Endometrium (tissue), 2 donors: ENCODE measurements around the gene NAALADL1.
"Not testable (repeated sequence)": the region's sequence is repeated elsewhere in the genome, so short reads cannot be mapped to it uniquely, and the experiment has no call there.

Experiments
- FAIRE-seq: peaks from 2 replicates; lab custom pipeline; 2012; peaks lifted over from hg19 to GRCh38; lab: Jason Lieb, UNC
- donor health status: control.
- donor health status: control.

Gene NAALADL1

DNA sequence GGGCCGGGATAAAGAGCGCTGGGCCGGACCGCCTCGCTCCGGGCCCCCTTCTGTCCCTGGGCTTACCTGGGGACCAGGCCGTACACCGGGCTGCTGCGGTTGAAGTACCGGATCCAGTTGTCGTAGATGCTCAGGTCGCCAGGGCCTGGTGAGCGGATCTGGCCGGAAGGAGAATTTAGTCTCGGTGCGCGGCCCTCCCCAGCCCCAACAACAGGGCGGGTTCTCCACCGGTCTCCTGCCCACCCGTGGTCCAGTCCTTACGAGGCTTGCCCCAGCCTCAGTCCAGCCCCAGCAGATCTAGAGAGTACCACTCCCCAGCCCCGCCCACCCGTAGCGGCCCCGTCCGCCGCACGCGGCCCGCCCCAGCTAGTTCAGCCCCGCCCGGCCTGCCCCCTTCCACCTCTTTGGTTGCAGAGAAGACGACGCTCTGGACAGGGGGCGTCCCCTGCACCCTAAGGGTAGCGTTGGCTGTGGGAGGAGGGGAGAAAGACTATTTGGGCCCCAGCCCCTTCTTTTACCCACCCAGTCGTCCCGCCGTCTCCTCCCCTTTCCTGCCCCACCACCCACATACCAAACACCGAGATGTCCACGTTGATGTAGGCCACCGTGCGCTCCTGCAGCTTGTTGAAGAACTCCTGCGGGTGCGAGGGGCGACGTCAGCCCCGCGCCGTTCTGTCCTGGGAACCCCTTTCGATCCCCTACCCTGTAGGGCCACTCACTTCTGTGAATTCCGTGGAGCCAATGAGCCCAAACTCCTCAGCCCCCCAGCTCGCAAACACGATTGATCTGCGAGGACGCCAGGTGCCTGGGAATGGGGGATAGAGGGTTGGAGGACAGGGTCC, 10.6 kb downstream of the NAALADL1 start:
- FAIRE-seq, result no peak

GRCh38 chr11:65045728-65046127, 12.6 kb downstream of the NAALADL1 start:
- FAIRE-seq, result no peak

GRCh38 chr11:65045061-65045460, 13.3 kb downstream of the NAALADL1 start:
- no peak for FAIRE-seq

GRCh38 chr11:65043881-65044501, 14.4 kb downstream of the NAALADL1 start:
- FAIRE-seq, result no peak

DNA sequence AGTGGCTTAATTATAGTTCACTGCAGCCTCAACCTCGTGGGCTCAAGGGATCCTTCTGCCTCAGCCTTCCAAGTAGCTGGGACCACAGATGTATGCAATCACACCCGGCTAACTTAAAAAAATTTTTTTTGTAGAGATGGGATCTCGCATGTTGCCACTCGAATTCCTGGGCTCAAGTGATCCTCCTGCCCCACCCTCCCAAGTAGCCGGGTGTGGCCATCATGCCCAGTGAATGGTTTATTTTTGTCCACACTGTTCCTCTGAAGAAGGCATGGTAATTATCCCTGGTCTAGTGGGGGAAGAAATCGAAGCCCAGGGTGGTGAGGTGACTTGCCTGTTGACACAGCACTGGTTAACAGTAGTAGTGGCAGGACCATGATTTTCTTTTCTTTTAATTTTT, 15.5 kb downstream of the NAALADL1 start:
- FAIRE-seq, result no peak

DNA sequence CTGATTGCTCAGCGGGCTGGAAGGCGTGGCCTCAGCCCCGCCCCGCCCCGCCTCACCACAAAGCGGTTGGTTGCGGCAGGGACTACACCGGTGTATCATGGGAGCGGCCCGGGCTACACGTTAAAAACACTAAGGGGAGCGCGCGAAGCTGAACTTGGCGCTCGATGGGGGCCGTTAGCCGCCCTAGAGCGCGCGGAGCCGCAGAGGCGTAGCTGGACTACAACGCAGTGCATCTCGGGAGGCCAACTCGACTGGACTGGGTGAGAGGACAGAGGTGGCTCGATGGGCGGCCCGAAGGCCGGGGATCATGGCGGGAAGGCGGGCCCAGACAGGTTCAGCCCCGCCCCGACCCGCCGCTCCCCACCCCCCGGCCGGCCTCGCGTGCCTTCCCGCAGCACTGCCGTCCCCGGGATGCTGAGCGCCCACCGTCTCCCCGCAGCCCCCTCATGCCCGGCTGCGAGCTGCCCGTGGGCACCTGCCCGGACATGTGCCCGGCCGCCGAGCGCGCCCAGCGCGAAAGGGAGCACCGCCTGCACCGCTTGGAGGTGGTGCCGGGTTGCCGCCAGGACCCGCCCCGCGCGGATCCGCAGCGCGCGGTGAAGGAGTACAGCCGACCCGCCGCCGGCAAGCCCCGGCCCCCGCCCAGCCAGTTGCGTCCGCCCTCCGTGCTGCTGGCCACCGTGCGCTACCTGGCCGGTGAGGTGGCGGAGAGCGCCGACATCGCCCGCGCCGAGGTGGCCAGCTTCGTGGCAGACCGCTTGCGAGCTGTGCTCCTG, 17.3 kb downstream of the NAALADL1 start, which contains the start of gene SAC3D1:
SAC3D1 (plus strand) TSS at position 364 of the 776 bp plus-strand sequence; CDS start at position 447, 83 bp downstream.
- no peak for FAIRE-seq

DNA sequence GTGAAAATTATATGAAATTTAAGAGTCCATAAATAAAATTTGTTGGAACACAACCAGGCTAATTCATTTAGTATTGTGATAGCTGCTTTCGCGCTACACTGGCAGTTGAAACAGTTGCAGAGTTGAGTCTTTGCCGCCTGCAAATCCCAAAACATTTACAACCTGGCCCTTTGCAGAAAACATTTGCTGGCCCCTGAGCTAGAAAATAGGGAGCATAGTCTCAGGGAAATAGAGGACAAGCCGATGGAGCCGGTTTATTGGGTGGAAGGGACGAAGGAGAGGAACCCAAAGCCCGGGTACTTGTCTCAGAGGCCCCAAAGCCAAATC, 17.9 kb downstream of the NAALADL1 start:
- no peak for FAIRE-seq

GRCh38 chr11:65036931-65037330, 21.4 kb downstream of the NAALADL1 start:
- no peak for FAIRE-seq

DNA sequence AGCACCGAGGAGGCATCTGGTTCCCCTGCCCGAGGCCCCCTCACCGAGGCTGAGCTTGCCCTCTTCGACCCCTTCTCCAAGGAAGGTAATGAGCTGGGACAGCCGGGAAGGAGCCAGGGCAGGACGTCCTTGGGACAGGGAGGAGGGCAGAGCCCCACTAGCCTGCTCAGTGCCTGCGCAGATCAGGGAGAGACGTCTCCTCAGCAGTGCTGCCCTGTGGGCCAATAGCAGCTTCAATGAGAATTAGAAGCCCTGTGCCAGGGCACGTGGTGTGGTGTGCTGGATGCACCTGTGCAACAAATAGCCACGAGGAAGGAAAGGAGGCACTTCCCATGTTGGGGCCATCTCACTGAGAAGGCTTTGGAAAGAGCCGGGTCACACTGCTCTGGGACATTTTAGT, 22.8 kb downstream of the NAALADL1 start:
- FAIRE-seq, result no peak

- no peak for FAIRE-seq
Measured at GRCh38 chr11:65034423-65034822, 23.9 kb downstream of the NAALADL1 start.

DNA sequence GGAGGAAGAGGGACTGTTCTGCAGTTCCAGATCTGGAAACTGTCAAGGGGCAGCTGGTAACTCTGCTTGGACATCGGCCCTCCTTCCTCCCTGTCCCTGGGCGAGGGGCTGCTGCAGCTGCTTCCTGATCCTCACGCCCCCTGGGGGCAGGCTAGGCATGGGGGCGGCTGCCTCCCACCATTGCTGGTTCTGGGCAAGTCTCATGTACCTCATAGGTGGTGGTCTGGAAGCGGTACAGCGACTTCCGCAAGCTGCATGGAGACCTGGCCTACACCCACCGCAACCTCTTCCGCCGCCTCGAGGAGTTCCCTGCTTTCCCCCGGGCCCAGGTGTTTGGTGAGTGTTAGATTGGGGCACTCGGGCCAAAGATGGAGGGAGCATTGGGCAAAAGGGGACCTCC, 26.1 kb downstream of the NAALADL1 start:
- no peak for FAIRE-seq

DNA sequence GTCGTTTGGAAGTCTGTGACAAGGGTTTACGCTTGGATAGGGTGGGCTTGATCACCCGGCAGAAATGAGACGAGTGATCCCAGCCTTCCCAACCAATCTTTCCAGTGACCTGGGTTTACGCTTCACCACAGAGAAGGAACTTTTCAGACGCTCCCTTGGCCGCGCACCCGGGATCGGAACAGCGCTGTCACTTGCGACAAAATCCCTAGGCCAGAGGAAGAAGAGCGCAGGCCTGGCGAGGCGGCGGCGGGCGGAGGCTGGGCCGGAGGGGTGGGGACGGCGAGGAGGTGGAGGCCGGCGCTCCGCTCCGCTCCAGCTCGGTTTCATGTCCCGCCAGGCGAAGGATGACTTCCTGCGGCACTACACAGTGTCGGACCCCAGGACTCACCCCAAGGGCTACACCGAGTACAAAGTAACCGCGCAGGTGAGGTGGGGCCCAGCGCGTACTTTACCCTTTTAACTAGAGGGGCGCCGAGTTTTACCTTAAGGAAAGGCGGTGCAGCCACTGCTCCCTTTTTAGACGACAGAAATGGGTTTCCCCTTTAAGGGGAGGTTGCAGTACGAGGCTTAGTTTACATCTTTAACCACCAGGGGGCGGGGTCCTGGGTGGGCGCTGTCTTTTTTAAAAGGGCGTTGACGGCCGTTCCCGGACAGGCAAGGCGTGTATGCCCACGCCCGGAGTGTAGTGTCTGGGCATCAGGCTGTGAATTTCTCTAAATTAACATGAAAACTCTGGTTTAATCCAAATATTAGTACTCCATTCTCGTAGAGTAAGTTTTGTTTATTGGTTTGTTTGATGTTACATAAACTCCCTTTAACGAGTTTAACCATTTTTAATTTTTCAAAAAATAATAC, 30.9 kb downstream of the NAALADL1 start, which contains the start of gene SNX15:
SNX15 (plus strand) TSS at position 227 of the 855 bp plus-strand sequence; CDS start at position 326, 99 bp downstream.
- no peak for FAIRE-seq

- no peak for FAIRE-seq
Measured at GRCh38 chr11:65026810-65027209, 31.5 kb downstream of the NAALADL1 start.

GRCh38 chr11:65023502-65023901, 34.9 kb downstream of the NAALADL1 start:
- FAIRE-seq, result not testable (repeated sequence)

- FAIRE-seq, result no peak
Measured at GRCh38 chr11:65021509-65021908, 36.8 kb downstream of the NAALADL1 start.

DNA sequence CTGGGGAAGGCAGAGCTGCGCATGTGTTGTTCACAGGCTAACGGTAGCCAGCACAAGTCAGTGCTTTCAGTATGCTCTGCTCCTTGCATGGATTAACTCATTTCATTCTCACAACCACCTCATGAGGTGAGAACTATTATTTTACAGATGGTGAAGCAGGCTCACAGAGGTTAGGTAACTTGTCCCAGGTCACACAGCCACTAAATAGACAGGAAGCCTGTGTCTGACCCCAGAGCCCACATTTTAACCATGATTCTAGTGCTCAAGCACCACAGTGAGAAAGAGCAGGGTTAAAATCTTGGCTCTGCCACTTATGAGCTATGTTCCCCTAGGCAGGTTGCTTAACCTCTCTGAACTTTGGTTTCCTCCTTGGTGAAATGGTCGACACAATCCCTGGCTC, 37.4 kb downstream of the NAALADL1 start:
- FAIRE-seq, result no peak

- FAIRE-seq, result no peak
Measured at GRCh38 chr11:65019824-65020223, 38.5 kb downstream of the NAALADL1 start.

GRCh38 chr11:65017937-65018336, 40.4 kb downstream of the NAALADL1 start:
- no peak for FAIRE-seq

DNA sequence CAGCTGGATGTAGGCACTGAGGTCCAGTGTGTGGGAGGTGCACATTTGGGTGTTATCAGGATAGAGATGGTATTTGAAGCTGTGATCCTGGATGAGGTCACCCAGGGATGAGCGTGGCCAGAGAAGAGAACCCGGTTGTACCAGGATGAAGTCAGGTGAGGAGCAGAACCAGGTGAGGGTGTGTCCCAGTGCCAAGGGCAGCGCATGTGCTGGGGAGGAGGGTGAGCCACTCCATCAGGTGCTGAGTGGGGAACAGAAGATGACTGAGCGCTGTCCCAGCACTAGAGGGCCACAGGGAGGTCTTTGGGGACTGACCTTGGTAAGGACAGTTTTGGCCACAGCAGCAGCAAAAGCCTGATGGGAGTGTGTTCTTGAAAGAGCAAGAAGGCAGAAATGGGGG, 41.6 kb downstream of the NAALADL1 start:
- FAIRE-seq, result no peak

- FAIRE-seq, result no peak
Measured at GRCh38 chr11:65014726-65015227, 43.6 kb downstream of the NAALADL1 start.

DNA sequence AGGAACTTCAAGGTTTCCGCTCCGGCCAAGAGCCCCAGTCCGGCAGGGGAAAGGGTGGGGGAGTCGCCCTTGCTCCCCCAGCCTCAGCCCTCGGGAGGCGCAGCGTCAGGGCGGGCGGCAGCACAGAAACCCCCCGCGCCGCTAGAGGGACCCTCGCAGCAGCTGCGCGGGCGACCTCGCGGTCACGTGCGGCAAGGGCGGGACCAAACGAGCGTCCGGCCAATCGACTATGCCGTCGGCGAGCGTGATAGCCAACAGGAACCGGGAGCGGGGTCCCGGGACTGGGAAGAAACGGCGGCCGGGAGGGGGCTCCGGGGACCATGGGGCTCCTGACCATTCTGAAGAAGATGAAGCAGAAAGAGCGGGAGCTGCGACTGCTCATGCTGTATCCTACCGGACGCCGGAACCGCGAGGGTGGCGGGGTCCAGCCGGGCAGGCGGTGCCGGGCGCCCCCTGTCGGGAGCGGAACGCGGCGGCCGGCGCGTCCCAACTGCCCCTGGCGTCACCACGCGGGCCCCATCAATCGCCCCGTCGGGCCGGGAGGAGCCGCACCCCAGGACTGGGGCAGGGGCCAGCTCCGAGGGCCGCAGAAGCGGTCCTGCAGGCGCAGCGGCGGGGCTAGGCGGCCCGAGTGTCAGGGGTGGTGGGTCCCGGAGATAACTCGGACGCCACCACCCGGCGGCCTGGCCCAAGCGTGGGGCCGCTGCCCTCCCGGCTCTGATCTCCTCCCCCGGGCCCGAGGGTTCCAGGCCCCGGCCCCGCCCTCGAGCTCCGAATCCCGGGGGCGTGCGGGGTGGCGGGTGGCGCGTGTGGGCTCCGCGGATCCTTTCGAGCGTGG, 44.2 kb downstream of the NAALADL1 start, which contains the start of gene ARL2:
ARL2 (plus strand) TSS at position 273 of the 838 bp plus-strand sequence; CDS start at position 321, 48 bp downstream.
- FAIRE-seq, result no peak
